Measurements from ENCODE around the gene CDKN2B-AS1. TPM values are rescaled to one million over a fixed set of nuclear protein-coding genes. Genes with fewer than 3 reads are reported as not detected.

Gene CDKN2B-AS1
- polyA plus RNA-seq, 1 donor from 2014 or later, result not detected

DNA sequence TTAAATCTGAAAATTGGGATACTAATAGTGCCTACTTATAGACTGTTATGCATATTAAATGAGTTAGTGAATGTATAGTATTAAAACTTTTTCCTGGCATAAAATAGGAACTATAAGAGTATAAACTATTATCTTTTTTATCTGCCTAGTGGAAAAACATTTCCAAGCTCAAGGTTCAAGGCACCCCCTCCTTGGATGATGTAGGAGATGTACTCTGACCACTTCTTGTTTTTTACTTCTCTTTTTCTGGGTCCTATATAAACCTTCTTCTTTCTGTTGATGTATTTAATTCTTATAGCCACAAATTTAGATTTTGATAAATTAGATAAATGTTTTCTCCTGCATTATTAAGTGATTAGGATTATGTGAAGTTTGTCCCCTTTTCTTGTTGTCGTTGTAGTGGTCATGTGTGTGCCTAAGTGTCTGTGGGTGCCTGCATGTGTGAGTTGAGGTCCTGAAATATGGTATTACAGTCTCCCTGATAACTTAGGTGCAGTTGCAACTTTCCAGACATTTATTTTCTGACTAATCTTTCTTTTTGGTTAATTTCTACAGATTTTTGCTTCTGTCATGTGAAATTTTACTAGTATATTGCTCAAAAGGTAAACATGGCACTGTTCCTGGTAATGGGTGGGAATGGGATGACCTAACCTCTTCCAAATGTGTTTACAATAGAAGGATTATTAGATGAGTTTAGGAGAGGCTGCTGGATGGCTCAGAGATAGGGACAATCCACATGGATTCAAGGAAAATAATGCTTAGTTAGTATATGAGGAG lies 175.3 kb downstream of the CDKN2B-AS1 start:
- H3K4me3 ChIP-seq (ENCODE audit: low read length), result no peak overlapping the region
- no peaks in the 10 kb centered on the region for H3K9me3 ChIP-seq (ENCODE audit: low read length)
- H3K36me3 ChIP-seq (ENCODE audit: insufficient read depth, low read length), result no peaks in the 10 kb centered on the region
- H2AFZ ChIP-seq (ENCODE audit: low read depth, low read length), result no peak overlapping the region
- H3K27me3 ChIP-seq (ENCODE audit: insufficient read depth, low read depth, low read length), result no peaks in the 10 kb centered on the region
- no peak overlapping the region for H3K9ac ChIP-seq (ENCODE audit: low read length)
- H3K9me2 ChIP-seq (ENCODE audit: insufficient read depth, low read length), result no peaks in the 10 kb centered on the region
- H3K79me2 ChIP-seq (replicated peaks; ENCODE audit: insufficient read depth, low read length), result no peaks in the 10 kb centered on the region
- TF ChIP-seq POLR2AphosphoS5 (IDR thresholded peaks at IDR 0.05), result no peak
- TF ChIP-seq RAD21 (conservative IDR thresholded peaks at IDR 0.05), result no peak
- TF ChIP-seq EP300 (conservative IDR thresholded peaks at IDR 0.05; ENCODE audit: poor library complexity, severe bottlenecking), result no peak
- TF ChIP-seq TAF1 (IDR thresholded peaks at IDR 0.05; ENCODE audit: low read depth), result no peak
- TF ChIP-seq, protein P1, sequence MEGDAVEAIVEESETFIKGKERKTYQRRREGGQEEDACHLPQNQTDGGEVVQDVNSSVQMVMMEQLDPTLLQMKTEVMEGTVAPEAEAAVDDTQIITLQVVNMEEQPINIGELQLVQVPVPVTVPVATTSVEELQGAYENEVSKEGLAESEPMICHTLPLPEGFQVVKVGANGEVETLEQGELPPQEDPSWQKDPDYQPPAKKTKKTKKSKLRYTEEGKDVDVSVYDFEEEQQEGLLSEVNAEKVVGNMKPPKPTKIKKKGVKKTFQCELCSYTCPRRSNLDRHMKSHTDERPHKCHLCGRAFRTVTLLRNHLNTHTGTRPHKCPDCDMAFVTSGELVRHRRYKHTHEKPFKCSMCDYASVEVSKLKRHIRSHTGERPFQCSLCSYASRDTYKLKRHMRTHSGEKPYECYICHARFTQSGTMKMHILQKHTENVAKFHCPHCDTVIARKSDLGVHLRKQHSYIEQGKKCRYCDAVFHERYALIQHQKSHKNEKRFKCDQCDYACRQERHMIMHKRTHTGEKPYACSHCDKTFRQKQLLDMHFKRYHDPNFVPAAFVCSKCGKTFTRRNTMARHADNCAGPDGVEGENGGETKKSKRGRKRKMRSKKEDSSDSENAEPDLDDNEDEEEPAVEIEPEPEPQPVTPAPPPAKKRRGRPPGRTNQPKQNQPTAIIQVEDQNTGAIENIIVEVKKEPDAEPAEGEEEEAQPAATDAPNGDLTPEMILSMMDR (IDR thresholded peaks at IDR 0.05; ENCODE audit: poor library complexity, severe bottlenecking), result no peak
- no peak for TF ChIP-seq EZH2 (IDR thresholded peaks at IDR 0.05; ENCODE audit: borderline replicate concordance, insufficient read depth, low read length, poor library complexity, severe bottlenecking)
- no peak for TF ChIP-seq SMC3 (conservative IDR thresholded peaks at IDR 0.05; ENCODE audit: poor library complexity)
- TF ChIP-seq REST (IDR thresholded peaks at IDR 0.05; ENCODE audit: borderline replicate concordance), result no peak
- no peak for TF ChIP-seq MXI1 (conservative IDR thresholded peaks at IDR 0.05; ENCODE audit: poor library complexity, severe bottlenecking)
- no peak overlapping the region for H3K4me2 ChIP-seq (ENCODE audit: low read length)
- H3K27ac ChIP-seq (ENCODE audit: low read length), result no peak overlapping the region
- H3F3A ChIP-seq (ENCODE audit: insufficient read depth, low read length, poor library complexity, severe bottlenecking), result no peaks in the 10 kb centered on the region
- H4K20me1 ChIP-seq (ENCODE audit: insufficient read depth), result no peaks in the 10 kb centered on the region

Small RNA genes within 50 kb of the gene (small RNA-seq; reads per million reads assigned to genes)
- 0 reads per million in 3 experiments for gene RF01909
- 0 reads per million in 3 experiments for gene RF02045

Other genes with a start within 250 kb of the CDKN2B-AS1 start
- 7.7 and 7.9 TPM in 2 replicates for gene MTAP, start 192.2 kb upstream of the CDKN2B-AS1 start, polyA plus RNA-seq
- not detected in 2 replicates for gene CDKN2A, start 399 bp upstream of the CDKN2B-AS1 start, polyA plus RNA-seq
- 0.15 TPM in 1 of 2 replicates, not detected in the other for gene CDKN2B, start 14.5 kb downstream of the CDKN2B-AS1 start, polyA plus RNA-seq

All from neural cell (in vitro differentiated cells).